H54 (cell line): Measurements from ENCODE around the gene ZBTB33.

Experiments
- DNase-seq: peaks from one replicate; pipeline ENCODE4 v3.0.0; 2011; ENCODE audit warnings: low spot score, mixed read lengths; ENCODE audit not compliant: insufficient read length
- FAIRE-seq: peaks from 3 replicates; lab custom pipeline; 2011; peaks lifted over from hg19 to GRCh38; lab: Jason Lieb, UNC
- POLR2A ChIP-seq: IDR thresholded peaks from 2 replicates; pipeline ENCODE4 v1.6.1; 2011; ENCODE audit warnings: low read depth, mild to moderate bottlenecking, low read length

Gene ZBTB33

GRCh38 chrX:120281761-120282160 is 31.1 kb downstream of the ZBTB33 start:
- TF ChIP-seq POLR2A = no peak
- DNase-seq (no peak), FAIRE-seq (no peak)

GRCh38 chrX:120282697-120283096 is 32.1 kb downstream of the ZBTB33 start:
- TF ChIP-seq POLR2A = no peak
- no peak for FAIRE-seq

GRCh38 chrX:120286733-120287512 is 36.3 kb downstream of the ZBTB33 start:
- FAIRE-seq (no peak), DNase-seq (no peak)
- TF ChIP-seq POLR2A = no peak

More at GRCh38 chrX:120282697-120283096, 32.1 kb downstream of the ZBTB33 start:
- no peak for DNase-seq

GRCh38 chrX:120287513-120288112 is 37.0 kb downstream of the ZBTB33 start:
- FAIRE-seq (no peak), DNase-seq (no peak)
- no peak for TF ChIP-seq POLR2A

- no peak for FAIRE-seq
These were observed 39.5 kb downstream of the ZBTB33 start for GRCh38 chrX:120290107-120290506.

GRCh38 chrX:120291211-120291610 is 40.6 kb downstream of the ZBTB33 start:
- no peak for TF ChIP-seq POLR2A
- DNase-seq (no peak), FAIRE-seq (no peak)

More at GRCh38 chrX:120290107-120290506, 39.5 kb downstream of the ZBTB33 start:
- TF ChIP-seq POLR2A = no peak
- DNase-seq = no peak

- FAIRE-seq = no peak
- no peak for TF ChIP-seq POLR2A
- no peak for DNase-seq
These were observed 42.4 kb downstream of the ZBTB33 start for GRCh38 chrX:120293015-120293414.

GRCh38 chrX:120294651-120295050 is 44.0 kb downstream of the ZBTB33 start:
- DNase-seq (no peak), FAIRE-seq (no peak)
- no peak for TF ChIP-seq POLR2A

GRCh38 chrX:120297923-120298322 is 47.3 kb downstream of the ZBTB33 start:
- no peak for DNase-seq
- FAIRE-seq = no peak
- TF ChIP-seq POLR2A = no peak

GRCh38 chrX:120299928-120300327 is 49.3 kb downstream of the ZBTB33 start:
- DNase-seq (no peak), FAIRE-seq (no peak)
- TF ChIP-seq POLR2A = no peak

- no peak for TF ChIP-seq POLR2A
- no peak for FAIRE-seq
- DNase-seq = no peak
These were observed 50.9 kb downstream of the ZBTB33 start for GRCh38 chrX:120301497-120301896.

GRCh38 chrX:120301960-120302359 is 51.3 kb downstream of the ZBTB33 start:
- FAIRE-seq (no peak), DNase-seq (no peak)
- no peak for TF ChIP-seq POLR2A

GRCh38 chrX:120302434-120302833 is 51.8 kb downstream of the ZBTB33 start:
- DNase-seq = no peak
- FAIRE-seq = no peak

GRCh38 chrX:120304256-120304655 is 53.6 kb downstream of the ZBTB33 start:
- no peak for FAIRE-seq

More at GRCh38 chrX:120302434-120302833, 51.8 kb downstream of the ZBTB33 start:
- no peak for TF ChIP-seq POLR2A

More at GRCh38 chrX:120304256-120304655, 53.6 kb downstream of the ZBTB33 start:
- TF ChIP-seq POLR2A = no peak
- DNase-seq = no peak
